Measurements from ENCODE around the gene DOCK4.

DOCK4 gene

GRCh38 chr7:111903016-111903415 lies 303.2 kb downstream of the DOCK4 start:
- no peak for DNase-seq (ENCODE audit: low spot score)

- no peak for DNase-seq (ENCODE audit: low spot score)
Observed at GRCh38 chr7:111900283-111900682, 305.9 kb downstream of the DOCK4 start.

GRCh38 chr7:111895049-111895448 lies 311.1 kb downstream of the DOCK4 start:
- DNase-seq (ENCODE audit: low spot score), result no peak

GRCh38 chr7:111894518-111894917 lies 311.7 kb downstream of the DOCK4 start:
- DNase-seq (ENCODE audit: low spot score), result no peak

GRCh38 chr7:111893190-111893589 lies 313.0 kb downstream of the DOCK4 start:
- no peak for DNase-seq (ENCODE audit: low spot score)

GRCh38 chr7:111892588-111892987 lies 313.6 kb downstream of the DOCK4 start:
- no peak for DNase-seq (ENCODE audit: low spot score)

GRCh38 chr7:111887734-111888133 lies 318.5 kb downstream of the DOCK4 start:
- no peak for DNase-seq (ENCODE audit: low spot score)

GRCh38 chr7:111886233-111886632 lies 320.0 kb downstream of the DOCK4 start:
- no peak for DNase-seq (ENCODE audit: low spot score)

GRCh38 chr7:111883241-111883640 lies 323.0 kb downstream of the DOCK4 start:
- DNase-seq (ENCODE audit: low spot score), result no peak

- no peak for DNase-seq (ENCODE audit: low spot score)
Observed at GRCh38 chr7:111878785-111879184, 327.4 kb downstream of the DOCK4 start.

- DNase-seq (ENCODE audit: low spot score), result no peak
Observed at GRCh38 chr7:111877931-111878330, 328.3 kb downstream of the DOCK4 start.

GRCh38 chr7:111873963-111874690 lies 332.1 kb downstream of the DOCK4 start:
- DNase-seq (ENCODE audit: low spot score), result no peak

- no peak for DNase-seq (ENCODE audit: low spot score)
Observed at GRCh38 chr7:111873326-111873646, 332.9 kb downstream of the DOCK4 start.

- DNase-seq (ENCODE audit: low spot score), result no peak
Observed at GRCh38 chr7:111872450-111873325, 333.5 kb downstream of the DOCK4 start.

GRCh38 chr7:111871283-111871682 lies 334.9 kb downstream of the DOCK4 start:
- no peak for DNase-seq (ENCODE audit: low spot score)

GRCh38 chr7:111869280-111869679 lies 336.9 kb downstream of the DOCK4 start:
- DNase-seq (ENCODE audit: low spot score), result no peak

- DNase-seq (ENCODE audit: low spot score), result no peak
Observed at GRCh38 chr7:111867348-111867931, 338.8 kb downstream of the DOCK4 start.

- DNase-seq (ENCODE audit: low spot score), result no peak
Observed at GRCh38 chr7:111866787-111867186, 339.4 kb downstream of the DOCK4 start.

GRCh38 chr7:111865430-111865829 lies 340.8 kb downstream of the DOCK4 start:
- no peak for DNase-seq (ENCODE audit: low spot score)

GRCh38 chr7:111864291-111864976 lies 341.8 kb downstream of the DOCK4 start:
- no peak for DNase-seq (ENCODE audit: low spot score)

- no peak for DNase-seq (ENCODE audit: low spot score)
Observed at GRCh38 chr7:111863269-111863668, 342.9 kb downstream of the DOCK4 start.

- no peak for DNase-seq (ENCODE audit: low spot score)
Observed at GRCh38 chr7:111860248-111860647, 346.0 kb downstream of the DOCK4 start.

GRCh38 chr7:111858331-111858730 lies 347.9 kb downstream of the DOCK4 start:
- DNase-seq (ENCODE audit: low spot score), result no peak
